D721Med (cell line): ENCODE measurements around the gene CUX1.

Experiments used
- DNase-seq: peaks from one replicate; pipeline ENCODE4 v3.0.0; 2011; ENCODE audit warnings: low spot score; ENCODE audit not compliant: insufficient read length
- FAIRE-seq: peaks from 2 replicates; lab custom pipeline; 2011; peaks lifted over from hg19 to GRCh38; lab: Jason Lieb, UNC
- TF ChIP-seq, protein P1 (sequence below): IDR thresholded peaks from 2 replicates; pipeline ENCODE4 v1.5.1; 2012; ENCODE audit warnings: mild to moderate bottlenecking, control low read depth; ENCODE audit not compliant: insufficient read depth; ENCODE audit errors: missing control alignments

The CUX1 gene

DNA sequence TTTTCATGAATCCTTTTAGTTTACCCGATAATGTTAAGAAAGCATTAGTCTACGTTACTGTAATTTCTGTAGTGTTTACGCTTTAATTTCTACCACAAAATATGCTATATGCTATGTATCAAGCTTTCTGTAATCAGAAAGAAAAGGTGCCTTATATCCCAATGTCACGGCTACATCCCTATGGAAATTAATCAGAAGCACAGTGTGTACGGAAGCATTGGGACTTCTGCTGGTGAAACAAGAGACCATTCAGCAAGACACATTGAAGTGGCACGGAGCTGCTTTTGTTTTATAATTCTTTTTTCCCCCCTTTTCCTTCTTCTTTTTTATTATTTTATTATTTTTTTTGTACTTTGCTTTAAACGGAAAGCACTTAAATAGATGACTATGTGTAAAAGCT lies 438.1 kb downstream of the CUX1 start:
- no peak for FAIRE-seq
- TF ChIP-seq, protein P1, sequence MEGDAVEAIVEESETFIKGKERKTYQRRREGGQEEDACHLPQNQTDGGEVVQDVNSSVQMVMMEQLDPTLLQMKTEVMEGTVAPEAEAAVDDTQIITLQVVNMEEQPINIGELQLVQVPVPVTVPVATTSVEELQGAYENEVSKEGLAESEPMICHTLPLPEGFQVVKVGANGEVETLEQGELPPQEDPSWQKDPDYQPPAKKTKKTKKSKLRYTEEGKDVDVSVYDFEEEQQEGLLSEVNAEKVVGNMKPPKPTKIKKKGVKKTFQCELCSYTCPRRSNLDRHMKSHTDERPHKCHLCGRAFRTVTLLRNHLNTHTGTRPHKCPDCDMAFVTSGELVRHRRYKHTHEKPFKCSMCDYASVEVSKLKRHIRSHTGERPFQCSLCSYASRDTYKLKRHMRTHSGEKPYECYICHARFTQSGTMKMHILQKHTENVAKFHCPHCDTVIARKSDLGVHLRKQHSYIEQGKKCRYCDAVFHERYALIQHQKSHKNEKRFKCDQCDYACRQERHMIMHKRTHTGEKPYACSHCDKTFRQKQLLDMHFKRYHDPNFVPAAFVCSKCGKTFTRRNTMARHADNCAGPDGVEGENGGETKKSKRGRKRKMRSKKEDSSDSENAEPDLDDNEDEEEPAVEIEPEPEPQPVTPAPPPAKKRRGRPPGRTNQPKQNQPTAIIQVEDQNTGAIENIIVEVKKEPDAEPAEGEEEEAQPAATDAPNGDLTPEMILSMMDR: no peak
- DNase-seq: no peak

DNA sequence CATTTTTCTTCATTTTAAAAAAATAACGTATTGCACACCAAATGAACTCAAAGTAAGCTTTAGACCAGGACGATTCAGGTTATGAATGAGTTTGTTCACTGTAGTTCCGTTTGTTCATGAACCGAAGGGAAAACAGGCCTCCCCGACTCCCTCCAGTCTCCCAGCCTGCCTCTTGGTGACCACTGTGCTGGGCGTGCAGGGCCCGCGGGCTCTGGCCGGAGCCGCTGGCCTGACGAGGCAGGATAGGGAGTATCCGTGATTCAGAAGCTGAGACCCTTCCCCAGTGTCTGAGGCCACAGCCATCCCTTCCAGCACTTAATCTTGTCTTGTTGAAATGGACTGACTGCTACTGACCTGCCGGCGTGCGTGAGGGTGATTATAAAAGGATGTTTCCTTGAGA lies 438.5 kb downstream of the CUX1 start:
- no peak for DNase-seq
- TF ChIP-seq, protein P1: no peak
- no peak for FAIRE-seq

DNA sequence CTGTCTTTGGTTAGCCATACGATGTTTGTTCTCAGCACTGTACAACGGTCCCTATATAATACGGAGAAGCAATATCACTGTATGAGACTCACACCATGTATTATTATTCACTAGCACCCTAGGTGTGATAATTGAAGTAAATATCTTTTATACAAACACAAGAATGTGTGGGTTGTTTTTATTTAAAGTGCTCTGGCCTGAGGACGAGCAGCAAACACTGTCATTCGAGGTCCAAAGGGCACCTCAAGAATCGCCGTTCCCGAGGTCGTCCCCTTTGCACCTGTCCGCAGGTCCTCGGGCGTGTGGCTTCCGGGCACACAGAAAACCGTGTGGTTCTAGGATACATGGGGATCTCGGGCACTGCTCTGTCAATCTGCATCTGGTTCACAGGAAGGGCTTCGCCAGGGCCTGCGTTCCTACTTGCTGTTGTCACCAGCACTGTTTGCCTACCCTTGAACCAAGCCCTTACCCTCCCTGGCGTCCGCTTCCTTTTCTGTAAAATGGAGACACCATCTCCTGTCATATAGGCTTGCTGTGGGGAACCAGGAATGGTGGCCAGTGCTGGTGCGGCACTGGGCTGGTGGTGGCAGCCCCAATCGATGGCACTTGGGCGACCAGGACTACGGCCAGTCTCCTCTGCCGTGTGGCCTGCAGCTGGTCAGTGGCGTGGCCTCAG lies 440.8 kb downstream of the CUX1 start:
- FAIRE-seq (no peak), DNase-seq (no peak)
- TF ChIP-seq, protein P1: no peak

DNA sequence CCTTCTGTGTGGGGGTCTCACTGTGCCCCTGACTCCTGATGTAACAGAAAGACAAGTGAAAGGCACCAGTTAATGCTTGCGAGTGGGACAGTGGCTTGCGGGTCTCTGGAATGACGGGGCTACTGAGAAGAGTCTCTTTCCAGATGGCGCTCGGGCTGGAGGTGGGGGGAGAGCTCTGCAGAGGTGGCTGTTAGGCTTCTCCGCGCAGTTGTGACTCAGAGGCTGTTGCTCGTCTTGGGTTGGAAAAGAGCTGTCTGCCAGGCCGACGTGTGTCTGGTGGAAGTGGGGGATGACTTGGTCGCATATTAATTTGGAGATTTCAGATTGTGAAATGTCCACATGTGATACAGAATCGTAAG lies 441.3 kb downstream of the CUX1 start:
- DNase-seq (no peak), FAIRE-seq (no peak)
- TF ChIP-seq, protein P1: no peak

DNA sequence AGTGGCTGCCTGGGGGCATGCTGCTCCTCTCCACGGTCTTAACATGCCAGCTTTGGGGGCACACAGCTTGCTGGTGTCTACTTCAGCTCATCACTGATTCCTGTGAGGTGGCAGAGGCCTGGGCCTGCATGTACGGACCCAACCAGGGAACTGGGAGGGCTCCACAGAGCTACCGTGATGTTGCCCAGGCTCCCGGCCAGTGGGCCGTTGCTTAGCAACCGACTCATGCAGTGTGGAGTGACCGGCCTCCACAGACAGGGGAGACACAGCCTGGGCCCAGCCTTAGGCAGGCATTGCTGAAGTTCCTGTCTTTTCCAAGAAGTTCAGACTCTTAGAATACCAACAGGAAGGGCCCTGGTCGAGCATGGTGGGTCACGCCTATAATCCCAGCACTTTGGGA lies 443.4 kb downstream of the CUX1 start:
- DNase-seq (no peak), FAIRE-seq (no peak)
- TF ChIP-seq, protein P1: no peak

DNA sequence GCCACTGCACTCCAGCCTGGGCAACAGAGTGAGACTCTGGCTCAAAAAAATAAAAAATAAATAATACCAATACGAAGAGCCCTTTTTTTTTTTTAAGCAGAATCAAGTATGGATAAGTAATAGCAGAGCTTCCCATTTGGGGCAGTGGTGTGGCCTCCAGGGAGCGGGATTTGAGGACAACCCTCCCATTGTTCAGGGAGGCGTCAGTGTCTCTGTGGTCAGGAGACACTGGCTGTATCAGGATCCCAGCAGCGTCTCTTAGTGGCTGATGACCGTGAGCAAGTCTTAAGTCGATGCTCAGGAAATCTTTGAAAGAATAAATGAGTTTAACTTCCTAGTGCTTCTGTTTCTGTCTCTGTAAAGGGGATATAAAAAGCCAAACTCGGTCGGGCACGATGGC lies 444.0 kb downstream of the CUX1 start:
- TF ChIP-seq, protein P1: no peak
- FAIRE-seq (no peak), DNase-seq (no peak)

DNA sequence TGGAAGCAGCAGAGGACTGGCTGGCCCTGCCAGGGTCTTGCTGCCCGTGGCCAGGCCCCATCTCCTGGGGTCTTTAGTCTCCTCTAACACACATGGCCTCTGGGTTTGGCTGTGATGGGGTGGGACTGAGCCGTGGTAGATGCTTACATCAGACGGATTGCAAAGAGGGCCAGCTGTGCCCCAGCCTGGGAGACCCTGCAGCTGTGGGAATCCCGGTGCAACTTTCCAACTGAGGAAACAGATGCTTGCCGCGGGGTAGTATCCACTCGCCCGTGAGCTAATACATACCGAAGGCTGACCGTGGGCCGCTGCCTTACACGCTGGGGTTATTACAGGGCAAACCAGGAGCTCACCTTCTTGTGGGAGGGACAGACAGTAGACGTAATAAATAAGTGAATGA lies 445.1 kb downstream of the CUX1 start:
- TF ChIP-seq, protein P1: no peak
- no peak for FAIRE-seq
- no peak for DNase-seq
